ENCODE results near the gene ING1.

The ING1 gene

DNA sequence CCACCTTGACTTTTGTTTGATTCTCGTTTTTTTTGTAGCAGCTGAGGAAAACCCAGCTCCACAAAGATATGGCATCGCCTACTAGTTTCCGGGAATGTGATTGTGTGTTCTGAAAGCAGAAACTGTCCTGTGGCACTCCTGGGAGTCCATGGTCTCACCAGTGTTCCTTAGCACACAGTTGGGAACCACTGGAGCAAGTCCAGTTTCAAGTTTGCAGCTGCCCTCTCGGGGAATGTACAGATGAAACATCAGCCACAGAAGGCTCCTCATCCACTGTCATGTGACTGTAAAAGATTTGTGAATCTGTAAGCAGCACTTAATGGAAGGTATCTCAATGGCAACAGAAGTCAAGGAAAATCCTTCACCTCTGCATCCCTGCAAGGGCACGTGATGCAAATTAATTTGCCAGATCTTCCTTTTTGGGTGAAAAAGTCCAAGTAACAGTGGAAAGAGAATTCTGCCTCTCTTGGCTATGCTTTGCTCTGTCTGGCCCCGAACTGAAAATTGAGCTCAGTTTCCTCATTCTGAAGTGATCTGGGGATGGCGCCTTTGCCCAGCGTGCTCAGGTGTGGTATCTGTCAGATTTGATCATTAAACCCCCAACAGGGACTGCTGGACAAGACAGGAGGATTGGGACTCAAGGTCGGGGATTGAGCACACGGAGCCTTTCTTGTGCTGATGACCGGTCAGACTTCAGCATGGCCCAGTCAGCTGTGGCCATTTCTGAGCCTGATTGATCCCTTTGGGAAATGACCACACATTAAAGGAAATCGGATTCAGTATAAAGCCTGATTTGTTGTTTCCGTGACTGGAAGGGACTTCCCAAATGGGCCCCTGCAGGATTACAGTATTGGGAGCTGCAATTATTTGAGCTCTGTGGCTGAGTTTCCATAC is 58.8 kb downstream of the ING1 start:
- no peak for DNase-seq (ENCODE audit: low read depth, low spot score)

Data from brain pericyte (primary cell).